ENCODE data around the gene YIF1B.

GRCh38 chr19:38263689-38264485 is 51.9 kb downstream of the YIF1B start:
- TF ChIP-seq CTCF (IDR thresholded peaks at IDR 0.05) (no peak), POLR2A (IDR thresholded peaks at IDR 0.05) (no peak), POLR2AphosphoS5 (IDR thresholded peaks at IDR 0.05) (no peak)
